ENCODE results near the gene ISYNA1. TPM values are rescaled to one million over a fixed set of nuclear protein-coding genes. Genes with fewer than 3 reads are reported as not detected.
A peak's percentile ranks its signal among the peaks of the same experiment; 100 is the strongest.

The ISYNA1 gene
- total and polyA plus RNA-seq, 4 donors, result 14.7 to 56.7 (median 25.0) TPM

- Histone ChIP-seq H3K4me1 (ENCODE audit: control insufficient read depth in 5 of 5, insufficient read depth in 5 of 5, low read length in 5 of 5) (peaks cover 3 to 30% (median 11%) of the 10 kb centered on the region in 5 donors), H3K9ac (ENCODE audit: insufficient read depth in 1 of 2, low read length in 2 of 2) (no peak overlapping the region), H3K27me3 (ENCODE audit: control insufficient read depth in 3 of 3, insufficient read depth in 3 of 3, low read length in 2 of 3) (no peaks in the 10 kb centered on the region), H3K4me3 (no peak overlapping the region), H3K27ac (ENCODE audit: low read depth in 1 of 2, low read length in 1 of 2) (peak overlapping the region in 1 of 2 donors; percentile 55), H3K36me3 (ENCODE audit: control insufficient read depth in 4 of 4, insufficient read depth in 4 of 4, low read length in 4 of 4) (peaks cover 0 to 10% (median 0%) of the 10 kb centered on the region in 4 donors), H3K9me3 (ENCODE audit: control insufficient read depth in 4 of 4, insufficient read depth in 3 of 4, low read length in 3 of 4) (no peaks in the 10 kb centered on the region)
- ATAC-seq (ENCODE audit: insufficient read depth, low FRiP score) (no peak), DNase-seq (no peak)
- TF ChIP-seq, protein P1, sequence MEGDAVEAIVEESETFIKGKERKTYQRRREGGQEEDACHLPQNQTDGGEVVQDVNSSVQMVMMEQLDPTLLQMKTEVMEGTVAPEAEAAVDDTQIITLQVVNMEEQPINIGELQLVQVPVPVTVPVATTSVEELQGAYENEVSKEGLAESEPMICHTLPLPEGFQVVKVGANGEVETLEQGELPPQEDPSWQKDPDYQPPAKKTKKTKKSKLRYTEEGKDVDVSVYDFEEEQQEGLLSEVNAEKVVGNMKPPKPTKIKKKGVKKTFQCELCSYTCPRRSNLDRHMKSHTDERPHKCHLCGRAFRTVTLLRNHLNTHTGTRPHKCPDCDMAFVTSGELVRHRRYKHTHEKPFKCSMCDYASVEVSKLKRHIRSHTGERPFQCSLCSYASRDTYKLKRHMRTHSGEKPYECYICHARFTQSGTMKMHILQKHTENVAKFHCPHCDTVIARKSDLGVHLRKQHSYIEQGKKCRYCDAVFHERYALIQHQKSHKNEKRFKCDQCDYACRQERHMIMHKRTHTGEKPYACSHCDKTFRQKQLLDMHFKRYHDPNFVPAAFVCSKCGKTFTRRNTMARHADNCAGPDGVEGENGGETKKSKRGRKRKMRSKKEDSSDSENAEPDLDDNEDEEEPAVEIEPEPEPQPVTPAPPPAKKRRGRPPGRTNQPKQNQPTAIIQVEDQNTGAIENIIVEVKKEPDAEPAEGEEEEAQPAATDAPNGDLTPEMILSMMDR (IDR thresholded peaks at IDR 0.05; ENCODE audit: control extremely low read depth, extremely low read depth), result no peak
- 88 to 91% methylated on average over 13 of the region's 13 CpGs for WGBS, 2 donors
These were observed 36.5 kb upstream of the ISYNA1 start for GRCh38 chr19:18474366-18474887.

DNA sequence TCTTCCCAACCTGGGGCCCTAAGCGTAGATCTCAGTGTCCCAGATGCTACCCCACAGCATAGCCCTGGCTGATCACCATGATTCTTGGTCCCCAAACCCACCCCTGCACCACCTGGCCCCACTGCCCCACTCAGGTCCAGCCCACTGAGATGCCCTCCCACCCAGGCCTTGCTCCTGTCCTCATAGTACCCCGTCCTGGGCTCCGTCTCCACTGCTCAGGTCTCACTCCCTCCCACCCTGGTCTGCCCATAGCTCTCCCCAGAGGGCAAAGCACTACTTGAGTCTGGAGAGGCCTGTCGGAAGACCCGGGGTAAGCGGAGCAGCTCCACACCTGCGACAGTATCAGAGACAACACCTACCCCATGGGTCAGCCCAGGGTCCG, 35.8 kb upstream of the ISYNA1 start:
- H3K4me3 ChIP-seq, result no peak overlapping the region
- no peak for ATAC-seq (ENCODE audit: insufficient read depth, low FRiP score)
- DNase-seq, result no peak
- no peaks in the 10 kb centered on the region for H3K9me3 ChIP-seq (ENCODE audit: control insufficient read depth in 4 of 4, insufficient read depth in 3 of 4, low read length in 3 of 4)
- H3K4me1 ChIP-seq (ENCODE audit: control insufficient read depth in 5 of 5, insufficient read depth in 5 of 5, low read length in 5 of 5), result peaks cover 0 to 26% (median 5%) of the 10 kb centered on the region in 5 donors
- TF ChIP-seq, protein P1 (IDR thresholded peaks at IDR 0.05; ENCODE audit: control extremely low read depth, extremely low read depth), result no peak
- peaks cover 0 to 11% (median 0%) of the 10 kb centered on the region in 4 donors for H3K36me3 ChIP-seq (ENCODE audit: control insufficient read depth in 4 of 4, insufficient read depth in 4 of 4, low read length in 4 of 4)
- peak overlapping the region in 1 of 2 donors; percentile 55 for H3K27ac ChIP-seq (ENCODE audit: low read depth in 1 of 2, low read length in 1 of 2)
- no peak overlapping the region for H3K9ac ChIP-seq (ENCODE audit: insufficient read depth in 1 of 2, low read length in 2 of 2)
- no peaks in the 10 kb centered on the region for H3K27me3 ChIP-seq (ENCODE audit: control insufficient read depth in 3 of 3, insufficient read depth in 3 of 3, low read length in 2 of 3)
- 89 to 95% methylated on average over 8 of the region's 8 CpGs for WGBS, 2 donors

- ATAC-seq (ENCODE audit: insufficient read depth, low FRiP score), result no peak
- Histone ChIP-seq H3K9me3 (ENCODE audit: control insufficient read depth in 4 of 4, insufficient read depth in 3 of 4, low read length in 3 of 4) (no peaks in the 10 kb centered on the region), H3K9ac (ENCODE audit: insufficient read depth in 1 of 2, low read length in 2 of 2) (no peak overlapping the region), H3K36me3 (ENCODE audit: control insufficient read depth in 4 of 4, insufficient read depth in 4 of 4, low read length in 4 of 4) (peaks cover 0 to 13% (median 0%) of the 10 kb centered on the region in 4 donors), H3K4me1 (ENCODE audit: control insufficient read depth in 5 of 5, insufficient read depth in 5 of 5, low read length in 5 of 5) (peaks cover 0 to 20% (median 0%) of the 10 kb centered on the region in 5 donors), H3K27me3 (ENCODE audit: control insufficient read depth in 3 of 3, insufficient read depth in 3 of 3, low read length in 2 of 3) (no peaks in the 10 kb centered on the region), H3K4me3 (no peak overlapping the region), H3K27ac (ENCODE audit: low read depth in 1 of 2, low read length in 1 of 2) (peak overlapping the region in 1 of 2 donors; percentile 58)
- TF ChIP-seq, protein P1 (IDR thresholded peaks at IDR 0.05; ENCODE audit: control extremely low read depth, extremely low read depth), result no peak
- no peak for DNase-seq
- 79 to 91% methylated on average over 8 of the region's 8 CpGs for WGBS, 2 donors
These were observed 35.2 kb upstream of the ISYNA1 start for GRCh38 chr19:18473003-18473705.
